Dedifferentiated amniotic fluid mesenchymal stem cell (primary cell): ENCODE results near the gene ELMO3.

Experiments
- DNase-seq: peaks from one replicate; pipeline ENCODE4 v3.0.0-alpha.2; 2016; ENCODE audit errors: extremely low spot score

Gene ELMO3

GRCh38 chr16:67163164-67163998 lies 35.5 kb upstream of the ELMO3 start:
- no peak for DNase-seq

GRCh38 chr16:67163999-67164558 lies 34.9 kb upstream of the ELMO3 start:
- DNase-seq: no peak

- no peak for DNase-seq
Observed at GRCh38 chr16:67164599-67165061, 34.3 kb upstream of the ELMO3 start, which contains the start of gene HSF4. TSS of gene HSF4 (plus strand) at chr16:67164745. CDS start at chr16:67164812, 67 bp downstream.

- DNase-seq: no peak
Observed at GRCh38 chr16:67165121-67166078, 33.5 kb upstream of the ELMO3 start.

- DNase-seq: no peak
Observed at GRCh38 chr16:67166110-67166547, 32.8 kb upstream of the ELMO3 start.

GRCh38 chr16:67166598-67167168 lies 32.2 kb upstream of the ELMO3 start:
- DNase-seq: no peak

GRCh38 chr16:67167588-67167987 lies 31.3 kb upstream of the ELMO3 start:
- DNase-seq: no peak

GRCh38 chr16:67169011-67169451 lies 29.9 kb upstream of the ELMO3 start:
- no peak for DNase-seq

- no peak for DNase-seq
Observed at GRCh38 chr16:67169642-67170167, 29.2 kb upstream of the ELMO3 start.

- peak; percentile 75 for DNase-seq
Observed at GRCh38 chr16:67170168-67170948, 28.6 kb upstream of the ELMO3 start, which contains the start of gene NOL3. TSS of gene NOL3 (plus strand) at chr16:67170538.

GRCh38 chr16:67170949-67171649 lies 27.8 kb upstream of the ELMO3 start:
- DNase-seq: no peak

GRCh38 chr16:67173323-67173722 lies 25.6 kb upstream of the ELMO3 start:
- DNase-seq: no peak

- peak; percentile 76 for DNase-seq
Observed at GRCh38 chr16:67173808-67174705, 24.9 kb upstream of the ELMO3 start.

- no peak for DNase-seq
Observed at GRCh38 chr16:67174706-67175231, 24.2 kb upstream of the ELMO3 start.

GRCh38 chr16:67176662-67177061 lies 22.3 kb upstream of the ELMO3 start:
- no peak for DNase-seq

GRCh38 chr16:67177743-67178699 lies 20.9 kb upstream of the ELMO3 start:
- no peak for DNase-seq

GRCh38 chr16:67179421-67180080 lies 19.4 kb upstream of the ELMO3 start:
- no peak for DNase-seq
